H54 (cell line): ENCODE results near the gene SRSF12.
"Not testable (repeated sequence)": the region's sequence is repeated elsewhere in the genome, so short reads cannot be mapped to it uniquely, and the experiment has no call there.

ENCODE experiments used
- DNase-seq: peaks from one replicate; pipeline ENCODE4 v3.0.0; 2011; ENCODE audit warnings: low spot score, mixed read lengths; ENCODE audit not compliant: insufficient read length
- FAIRE-seq: peaks from 3 replicates; lab custom pipeline; 2011; peaks lifted over from hg19 to GRCh38; lab: Jason Lieb, UNC
- POLR2A ChIP-seq: IDR thresholded peaks from 2 replicates; pipeline ENCODE4 v1.6.1; 2011; ENCODE audit warnings: low read depth, mild to moderate bottlenecking, low read length

SRSF12 gene

GRCh38 chr6:89140347-89141156 is 22.7 kb upstream of the SRSF12 start:
- DNase-seq = no peak
- FAIRE-seq = no peak
- TF ChIP-seq POLR2A = no peak

DNA sequence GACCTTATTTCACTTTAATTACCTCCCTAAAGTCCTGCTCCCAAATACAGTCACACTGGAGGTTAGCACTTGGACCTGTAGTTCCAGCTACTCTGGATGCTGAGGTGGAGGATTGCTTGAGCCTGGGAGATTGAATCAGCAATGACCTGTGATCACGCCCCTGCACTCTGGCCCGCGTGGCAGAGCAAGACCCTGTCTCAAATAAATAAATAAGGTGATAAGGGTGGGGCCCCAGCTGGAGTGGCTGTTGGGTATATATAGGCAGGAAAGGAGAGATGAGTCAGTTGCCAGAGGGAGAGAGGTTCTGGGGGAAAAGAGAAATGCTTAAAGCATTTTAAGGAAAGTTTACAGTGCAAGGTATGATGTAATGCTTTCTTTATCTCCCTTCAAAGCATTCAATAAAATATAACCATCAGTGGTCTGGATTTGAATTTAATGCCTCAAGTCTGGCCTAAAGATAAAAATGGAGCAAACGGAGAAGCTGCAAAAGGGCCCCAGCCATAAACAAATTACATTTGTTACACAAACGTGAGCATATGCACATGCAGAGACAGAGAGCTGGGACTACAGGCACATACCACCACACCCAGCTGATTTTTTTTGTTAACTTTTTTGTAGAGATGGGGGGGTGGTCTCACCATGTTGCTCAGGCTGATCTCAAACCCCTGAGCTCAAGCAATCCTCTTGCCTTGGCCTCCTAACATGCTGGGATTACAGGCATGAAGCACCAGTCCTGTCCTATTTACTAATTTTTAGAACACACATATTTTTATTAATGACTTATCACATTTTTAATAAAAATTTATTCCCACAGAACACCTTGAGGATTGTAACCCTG is 21.9 kb upstream of the SRSF12 start:
- FAIRE-seq = peak; percentile 58
- peak; percentile 35 for DNase-seq
- TF ChIP-seq POLR2A = no peak

DNA sequence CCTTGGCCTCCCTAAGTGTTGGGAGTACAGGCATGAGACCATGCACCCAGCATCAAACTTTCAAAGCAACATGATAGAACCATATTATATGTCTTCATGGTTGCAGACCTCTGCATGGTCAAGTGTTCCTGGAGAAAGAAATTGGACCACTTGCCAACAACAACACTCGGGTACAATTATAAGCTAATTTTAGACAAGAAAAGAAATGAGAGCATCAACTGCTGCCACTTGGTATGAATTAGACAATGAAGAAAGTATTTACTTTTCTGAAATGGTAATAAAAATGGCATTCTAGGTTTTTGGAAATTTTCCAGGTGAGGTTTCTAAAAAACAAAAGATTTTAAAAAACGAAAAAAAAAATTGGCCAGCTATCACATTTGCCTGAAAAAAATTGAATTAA is 20.3 kb upstream of the SRSF12 start:
- no peak for TF ChIP-seq POLR2A
- no peak for DNase-seq
- no peak for FAIRE-seq

DNA sequence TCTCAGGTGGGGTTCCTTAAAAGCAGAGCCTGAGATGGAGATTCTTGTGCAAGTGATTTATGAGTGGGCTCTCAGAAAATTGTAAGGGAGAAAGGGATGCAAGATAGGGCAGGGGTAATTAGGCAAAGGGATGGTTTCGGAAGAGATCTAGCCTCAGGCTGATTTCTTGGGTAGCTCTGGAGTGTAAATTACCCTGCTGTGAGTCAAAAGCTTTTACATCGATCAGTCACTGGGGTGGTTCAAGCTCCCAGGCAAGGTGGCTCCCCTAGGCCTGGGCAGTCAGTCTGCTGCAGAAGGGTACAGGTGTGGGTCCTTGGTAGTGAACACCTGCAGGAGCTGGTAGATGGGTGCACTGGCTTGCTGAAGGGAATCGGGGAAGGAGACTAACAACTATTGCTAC is 16.9 kb upstream of the SRSF12 start:
- DNase-seq (no peak), FAIRE-seq (no peak)
- no peak for TF ChIP-seq POLR2A

GRCh38 chr6:89133981-89134380 is 16.1 kb upstream of the SRSF12 start:
- no peak for TF ChIP-seq POLR2A
- DNase-seq (no peak), FAIRE-seq (no peak)

DNA sequence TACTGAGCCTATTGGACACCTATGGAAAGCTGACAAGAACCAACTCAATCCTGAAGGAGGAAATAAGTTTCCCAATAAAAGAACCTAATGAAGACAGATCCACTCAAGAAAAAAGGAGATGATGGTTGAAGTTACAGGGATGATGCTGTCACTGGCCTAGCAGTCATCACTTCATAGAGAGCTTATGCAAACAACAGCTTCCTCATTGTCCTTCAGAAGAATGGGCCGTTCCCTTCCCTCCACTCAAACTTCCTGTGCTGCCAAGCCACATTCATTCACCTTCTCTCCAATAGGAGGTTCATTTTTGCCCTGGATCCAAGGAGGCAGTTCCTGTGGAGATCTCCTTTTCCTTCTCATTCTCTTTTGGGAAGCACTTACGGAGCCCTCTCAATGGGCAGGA is 14.2 kb upstream of the SRSF12 start:
- DNase-seq (no peak), FAIRE-seq (no peak)
- TF ChIP-seq POLR2A = no peak

DNA sequence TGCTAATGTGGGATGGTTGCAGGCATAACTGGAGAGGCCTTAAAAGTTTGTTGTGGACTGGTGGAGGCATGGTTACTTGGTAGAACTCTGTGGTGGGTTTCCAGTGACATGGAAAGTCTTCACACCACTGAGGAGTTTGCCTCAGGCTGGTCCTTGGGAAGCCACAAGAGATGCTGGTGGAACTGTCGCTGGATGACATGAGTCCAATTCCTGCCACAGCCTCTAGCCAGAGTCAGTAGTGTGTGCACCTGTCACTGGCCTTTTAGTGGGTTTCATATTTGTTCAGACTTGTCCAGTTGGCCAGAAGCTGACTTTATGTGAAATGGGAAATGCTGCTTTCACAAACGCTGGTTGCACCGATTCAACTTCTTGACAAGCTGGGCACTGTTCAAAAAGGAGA is 13.7 kb upstream of the SRSF12 start:
- FAIRE-seq (no peak), DNase-seq (no peak)
- no peak for TF ChIP-seq POLR2A

- FAIRE-seq, DNase-seq: not testable (repeated sequence)
Observed at GRCh38 chr6:89128256-89128671, 10.4 kb upstream of the SRSF12 start.

GRCh38 chr6:89122625-89123024 is 4.8 kb upstream of the SRSF12 start:
- peak; percentile 81 for FAIRE-seq
- no peak for DNase-seq
- no peak for TF ChIP-seq POLR2A

GRCh38 chr6:89121934-89122333 is 4.1 kb upstream of the SRSF12 start:
- no peak for FAIRE-seq

GRCh38 chr6:89120371-89120770 is 2.5 kb upstream of the SRSF12 start:
- TF ChIP-seq POLR2A = no peak
- FAIRE-seq (no peak), DNase-seq (no peak)

More at GRCh38 chr6:89121934-89122333, 4.1 kb upstream of the SRSF12 start:
- no peak for TF ChIP-seq POLR2A
- no peak for DNase-seq

- FAIRE-seq (no peak), DNase-seq (no peak)
- no peak for TF ChIP-seq POLR2A
Observed at GRCh38 chr6:89118931-89119330, 1.1 kb upstream of the SRSF12 start.

GRCh38 chr6:89116702-89117101 is 1.2 kb downstream of the SRSF12 start:
- FAIRE-seq = no peak
- no peak for TF ChIP-seq POLR2A
- no peak for DNase-seq

DNA sequence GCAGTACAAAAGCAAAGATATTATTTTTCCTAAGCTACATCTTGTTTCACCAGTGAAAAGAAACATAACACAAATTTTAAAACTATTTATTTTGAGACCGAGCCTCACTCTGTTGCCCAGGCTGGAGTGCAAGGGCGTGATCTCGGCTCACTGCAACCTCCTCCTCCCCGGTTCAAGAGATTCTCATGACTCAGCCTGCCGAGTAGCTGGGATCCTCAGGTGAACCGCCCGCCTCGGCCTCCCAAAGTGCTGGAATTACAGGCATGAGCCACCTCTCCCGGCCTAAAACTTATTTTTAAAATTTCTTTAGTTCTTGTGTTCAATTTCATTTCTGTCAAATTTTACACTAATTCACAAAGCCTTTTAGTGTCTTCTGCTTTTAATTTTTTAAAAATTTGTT is 5.9 kb downstream of the SRSF12 start:
- no peak for DNase-seq
- no peak for FAIRE-seq
- TF ChIP-seq POLR2A = no peak
